ENCODE data around the gene NCSTN. TPM values are rescaled to one million over a fixed set of nuclear protein-coding genes. Genes with fewer than 3 reads are reported as not detected.
A peak's percentile ranks its signal among the peaks of the same experiment; 100 is the strongest.

Gene NCSTN
- total RNA-seq, 1 donor = 165 TPM

GRCh38 chr1:160400646-160401486, 57.7 kb downstream of the NCSTN start:
- Histone ChIP-seq H3K27me3 (ENCODE audit: insufficient read depth, low read length) (peaks cover 67% of the 10 kb centered on the region), H3K4me2 (ENCODE audit: insufficient read depth, low read length) (no peak overlapping the region), H3K9me3 (ENCODE audit: low read depth, low read length) (no peaks in the 10 kb centered on the region), H3K36me3 (ENCODE audit: insufficient read depth, low read length) (no peaks in the 10 kb centered on the region), H2AFZ (ENCODE audit: low read length) (no peak overlapping the region), H3K4me3 (ENCODE audit: insufficient read depth, low read length) (no peak overlapping the region), H4K20me1 (ENCODE audit: insufficient read depth, low read length) (no peaks in the 10 kb centered on the region), H3K27ac (ENCODE audit: low read depth, low read length) (no peak overlapping the region), H3K4me1 (ENCODE audit: insufficient read depth, low read length) (no peaks in the 10 kb centered on the region), H3K79me2 (ENCODE audit: insufficient read depth, low read length) (no peaks in the 10 kb centered on the region)
- DNase-seq (ENCODE audit: insufficient read length, low spot score, missing footprints) = no peak
- no peak for TF ChIP-seq CTCF (IDR thresholded peaks at IDR 0.05; ENCODE audit: extremely low read depth, low read depth, low read length)

GRCh38 chr1:160401487-160401805, 58.3 kb downstream of the NCSTN start:
- Histone ChIP-seq H3K4me3 (ENCODE audit: insufficient read depth, low read length) (no peak overlapping the region), H4K20me1 (ENCODE audit: insufficient read depth, low read length) (no peaks in the 10 kb centered on the region), H3K4me1 (ENCODE audit: insufficient read depth, low read length) (no peaks in the 10 kb centered on the region), H3K27me3 (ENCODE audit: insufficient read depth, low read length) (peaks cover 67% of the 10 kb centered on the region), H3K9me3 (ENCODE audit: low read depth, low read length) (no peaks in the 10 kb centered on the region), H3K79me2 (ENCODE audit: insufficient read depth, low read length) (no peaks in the 10 kb centered on the region), H3K27ac (ENCODE audit: low read depth, low read length) (no peak overlapping the region), H3K36me3 (ENCODE audit: insufficient read depth, low read length) (no peaks in the 10 kb centered on the region), H2AFZ (ENCODE audit: low read length) (no peak overlapping the region), H3K4me2 (ENCODE audit: insufficient read depth, low read length) (no peak overlapping the region)
- no peak for TF ChIP-seq CTCF (IDR thresholded peaks at IDR 0.05; ENCODE audit: extremely low read depth, low read depth, low read length)
- no peak for DNase-seq (ENCODE audit: insufficient read length, low spot score, missing footprints)

- H3K79me2 ChIP-seq (ENCODE audit: insufficient read depth, low read length) = no peaks in the 10 kb centered on the region
- H3K36me3 ChIP-seq (ENCODE audit: insufficient read depth, low read length) = no peaks in the 10 kb centered on the region
- no peaks in the 10 kb centered on the region for H4K20me1 ChIP-seq (ENCODE audit: insufficient read depth, low read length)
- H3K4me2 ChIP-seq (ENCODE audit: insufficient read depth, low read length) = no peak overlapping the region
- no peak overlapping the region for H3K27ac ChIP-seq (ENCODE audit: low read depth, low read length)
- peak; percentile 71 for DNase-seq (ENCODE audit: insufficient read length, low spot score, missing footprints)
- H2AFZ ChIP-seq (ENCODE audit: low read length) = no peak overlapping the region
- no peak overlapping the region for H3K4me3 ChIP-seq (ENCODE audit: insufficient read depth, low read length)
- no peaks in the 10 kb centered on the region for H3K4me1 ChIP-seq (ENCODE audit: insufficient read depth, low read length)
- TF ChIP-seq CTCF (IDR thresholded peaks at IDR 0.05; ENCODE audit: extremely low read depth, low read depth, low read length) = no peak
- peaks cover 62% of the 10 kb centered on the region for H3K27me3 ChIP-seq (ENCODE audit: insufficient read depth, low read length)
- H3K9me3 ChIP-seq (ENCODE audit: low read depth, low read length) = no peaks in the 10 kb centered on the region
These were observed 59.0 kb downstream of the NCSTN start for GRCh38 chr1:160402001-160402795.

- Histone ChIP-seq H2AFZ (ENCODE audit: low read length) (no peak overlapping the region), H4K20me1 (ENCODE audit: insufficient read depth, low read length) (no peaks in the 10 kb centered on the region), H3K79me2 (ENCODE audit: insufficient read depth, low read length) (no peaks in the 10 kb centered on the region), H3K36me3 (ENCODE audit: insufficient read depth, low read length) (no peaks in the 10 kb centered on the region), H3K4me1 (ENCODE audit: insufficient read depth, low read length) (no peaks in the 10 kb centered on the region), H3K4me3 (ENCODE audit: insufficient read depth, low read length) (no peak overlapping the region), H3K4me2 (ENCODE audit: insufficient read depth, low read length) (no peak overlapping the region), H3K27ac (ENCODE audit: low read depth, low read length) (no peak overlapping the region), H3K9me3 (ENCODE audit: low read depth, low read length) (no peaks in the 10 kb centered on the region), H3K27me3 (ENCODE audit: insufficient read depth, low read length) (peaks cover 57% of the 10 kb centered on the region)
- DNase-seq (ENCODE audit: insufficient read length, low spot score, missing footprints) = no peak
- no peak for TF ChIP-seq CTCF (IDR thresholded peaks at IDR 0.05; ENCODE audit: extremely low read depth, low read depth, low read length)
These were observed 60.1 kb downstream of the NCSTN start for GRCh38 chr1:160403244-160403643.
